ENCODE data around the gene FA2H. TPM values are rescaled to one million over a fixed set of nuclear protein-coding genes. Genes with fewer than 3 reads are reported as not detected.
"Not testable (repeated sequence)": the region's sequence is repeated elsewhere in the genome, so short reads cannot be mapped to it uniquely, and the experiment has no call there.

FA2H gene
- total RNA-seq, 1 donor from 2014 or later, result not detected

GRCh38 chr16:74729783-74730683 lies 44.6 kb downstream of the FA2H start:
- DNase-seq (ENCODE audit: low spot score), result no peak
- intact Hi-C loops (cut with DNase I), result no loop called here

- DNase-seq (ENCODE audit: low spot score), result no peak
- intact Hi-C loops (cut with DNase I), result no loop called here
These were observed 46.7 kb downstream of the FA2H start for GRCh38 chr16:74727903-74728302.

DNA sequence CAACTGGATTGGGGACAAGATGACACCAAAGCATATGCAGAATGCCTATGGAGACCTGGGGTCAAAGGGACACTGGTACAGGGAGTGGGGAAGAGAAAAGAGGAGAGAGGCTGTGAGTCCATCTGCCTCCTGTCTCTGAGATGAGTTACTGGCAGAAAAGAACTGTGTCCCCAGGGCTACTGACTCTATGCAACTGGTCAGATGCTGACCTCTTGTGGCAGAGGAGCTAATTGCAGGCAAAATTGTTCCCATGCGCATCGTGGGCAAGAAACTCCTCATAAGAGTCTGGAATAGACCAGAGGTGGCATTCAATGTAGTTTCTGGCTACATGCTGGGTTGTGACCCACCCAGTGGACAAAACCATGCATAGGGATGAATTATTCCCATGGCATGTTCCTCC lies 47.9 kb downstream of the FA2H start:
- no peak for DNase-seq (ENCODE audit: low spot score)
- intact Hi-C loops (cut with DNase I), result no loop called here

DNA sequence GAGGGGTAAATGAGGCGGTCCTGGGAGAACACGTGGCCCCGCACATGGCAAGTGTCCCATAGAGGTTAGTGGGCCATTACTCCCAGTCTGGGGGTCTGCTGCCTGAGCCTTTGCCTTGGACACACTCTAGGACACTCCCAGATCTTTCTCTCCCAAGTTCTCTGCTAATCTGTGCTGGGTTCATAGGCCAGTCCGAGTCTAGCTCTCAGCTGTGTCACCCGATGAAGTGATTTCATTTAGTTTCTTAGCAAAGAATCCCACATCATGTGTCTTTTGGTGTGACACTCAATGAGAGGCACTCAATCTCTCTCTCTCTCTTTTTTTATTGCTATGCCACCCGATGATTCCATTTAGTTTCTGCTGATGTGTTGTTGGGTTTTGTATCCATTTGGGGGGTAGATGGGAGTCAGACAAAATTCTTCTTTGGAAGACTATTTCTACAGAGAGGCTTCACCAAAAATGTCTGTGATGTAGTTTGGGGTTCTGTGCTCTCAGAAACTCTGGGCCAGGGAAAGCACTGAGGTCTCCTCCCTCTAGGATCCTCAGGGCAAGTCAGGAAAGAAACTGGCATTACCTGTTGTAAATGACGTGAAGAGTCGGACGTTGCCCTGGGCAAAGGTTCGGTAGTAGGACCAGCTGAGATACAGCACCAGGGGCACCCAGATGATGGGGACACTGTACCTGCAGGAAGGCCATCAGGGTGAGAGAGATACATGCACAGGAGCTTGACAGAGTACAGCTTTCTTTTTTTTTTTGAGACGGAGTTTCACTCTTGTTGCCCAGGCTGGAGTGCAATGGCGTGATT lies 48.8 kb downstream of the FA2H start:
- no peak for DNase-seq (ENCODE audit: low spot score)
- intact Hi-C loops (cut with DNase I), result no loop called here

DNA sequence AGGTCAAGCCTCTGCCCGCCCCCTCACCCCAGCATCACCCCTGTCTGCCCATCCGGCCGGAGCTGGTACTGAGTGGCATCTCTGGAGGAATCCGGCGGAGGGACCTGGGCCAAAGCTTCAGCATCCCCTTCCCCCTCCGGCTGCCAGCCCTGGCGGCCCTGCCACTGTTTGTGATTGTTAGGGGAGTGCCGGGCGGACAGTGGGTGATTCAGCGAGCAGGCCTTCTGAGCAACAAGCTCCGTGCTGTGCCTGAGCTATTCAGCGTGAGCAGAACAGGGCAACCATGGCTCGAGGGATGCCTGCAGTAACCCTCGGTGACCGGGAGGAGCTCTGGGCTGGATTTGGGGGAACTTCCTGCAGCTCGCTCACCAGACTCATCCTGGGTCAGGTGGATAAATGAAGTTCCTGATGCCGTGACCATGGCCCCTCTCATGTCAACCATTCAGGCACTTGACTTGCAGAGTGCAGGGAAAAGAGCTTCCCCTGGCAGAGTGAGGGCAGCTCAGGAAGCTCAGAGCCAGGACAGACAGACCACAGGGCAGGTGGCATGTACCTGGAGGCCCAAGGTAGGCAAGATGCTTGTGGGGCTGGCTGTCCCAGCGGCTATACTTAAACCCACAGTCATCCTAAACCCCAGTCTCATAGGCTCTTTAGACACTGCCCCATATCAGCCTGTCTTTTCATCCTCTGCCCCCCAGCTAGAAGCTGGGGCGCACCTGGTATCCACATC lies 49.6 kb downstream of the FA2H start:
- intact Hi-C loops (cut with DNase I), result no loop called here
- DNase-seq (ENCODE audit: low spot score), result no peak

DNA sequence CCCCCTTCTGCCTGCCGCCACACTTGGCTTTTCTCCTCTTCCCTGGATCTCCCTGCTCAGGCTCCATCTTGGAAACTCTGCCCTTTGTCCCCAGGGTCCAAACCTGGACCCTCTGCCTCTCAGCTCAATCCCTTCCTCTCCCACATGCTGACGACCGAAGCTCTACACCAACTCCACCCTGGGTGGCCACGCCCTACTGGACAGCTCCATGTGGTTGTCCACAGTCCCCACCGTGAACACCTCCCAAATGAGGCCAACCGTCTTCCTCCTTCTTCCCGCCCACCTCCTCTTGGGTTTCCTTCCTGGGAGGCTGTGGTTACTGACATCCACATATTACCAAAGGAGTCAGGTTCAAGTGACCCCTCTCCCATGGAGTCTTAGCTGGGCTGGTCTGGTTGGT lies 51.4 kb downstream of the FA2H start:
- DNase-seq (ENCODE audit: low spot score), result no peak
- intact Hi-C loops (cut with DNase I), result no loop called here

GRCh38 chr16:74722156-74722555 lies 52.5 kb downstream of the FA2H start:
- intact Hi-C loops (cut with DNase I); DNase-seq (ENCODE audit: low spot score): not testable (repeated sequence)

DNA sequence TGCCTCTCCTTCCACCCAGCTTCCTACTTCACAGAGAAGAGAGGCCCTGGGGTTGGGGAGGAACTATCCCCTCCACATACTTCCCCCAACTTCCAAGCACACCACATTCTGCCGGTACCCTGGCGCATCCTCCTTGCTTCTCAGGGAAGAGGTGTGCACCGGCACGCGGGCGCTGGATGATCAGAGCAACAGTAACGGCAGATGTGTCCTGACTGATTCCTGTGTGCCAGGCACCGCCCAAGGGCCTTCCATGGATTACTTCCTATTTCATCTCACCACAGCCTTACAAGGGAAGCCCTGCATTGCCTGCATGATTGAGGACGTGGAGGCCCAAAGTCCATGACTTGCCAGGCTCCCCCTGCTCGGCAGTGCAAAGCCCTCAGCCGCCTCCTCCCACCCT lies 52.9 kb downstream of the FA2H start:
- intact Hi-C loops (cut with DNase I), result no loop called here
- DNase-seq (ENCODE audit: low spot score), result no peak

DNA sequence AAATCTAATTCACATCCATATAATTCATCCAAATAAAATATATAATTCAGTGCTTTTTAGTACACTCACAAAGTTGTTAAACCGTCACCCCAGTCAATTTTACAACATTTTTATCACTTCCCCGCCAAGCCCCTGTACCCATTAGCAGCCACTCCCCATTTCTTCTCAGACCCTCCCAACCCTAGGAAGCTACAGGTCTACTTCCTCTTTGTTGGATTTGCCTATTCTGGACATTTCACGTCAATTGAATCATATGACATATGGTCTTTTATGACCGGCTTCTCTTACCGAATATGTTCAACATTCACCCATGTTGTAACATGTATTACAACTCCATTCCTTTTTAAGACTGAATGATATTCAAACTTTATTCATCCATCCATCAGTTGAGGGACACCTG lies 54.0 kb downstream of the FA2H start:
- no peak for DNase-seq (ENCODE audit: low spot score)
- intact Hi-C loops (cut with DNase I), result no loop called here

GRCh38 chr16:74718741-74719610 lies 55.6 kb downstream of the FA2H start:
- no peak for DNase-seq (ENCODE audit: low spot score)
- intact Hi-C loops (cut with DNase I), result loop anchor here (10.0 kb wide), 1 partner anchor 396 kb away; the partner anchor contains the start of gene LDHD

DNA sequence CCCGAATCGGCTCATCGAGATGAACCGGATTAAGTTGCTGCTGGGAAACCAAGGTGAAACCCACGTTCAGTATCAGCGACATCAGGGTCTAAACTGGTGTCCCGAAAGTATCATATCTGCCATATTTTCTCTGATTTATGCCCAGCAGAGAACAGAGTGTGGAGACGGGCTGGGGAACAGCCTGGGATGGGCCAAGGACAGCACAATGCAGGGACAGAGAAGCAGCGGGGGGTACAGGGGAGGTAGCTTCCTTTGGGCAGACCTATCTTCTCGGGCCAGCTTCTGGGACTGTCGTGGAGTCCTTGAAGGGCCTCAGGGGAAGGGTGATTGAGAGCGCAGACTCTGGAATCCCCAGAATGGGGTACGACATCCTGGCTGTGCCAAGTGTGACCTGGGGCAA lies 56.5 kb downstream of the FA2H start:
- no peak for DNase-seq (ENCODE audit: low spot score)
- intact Hi-C loops (cut with DNase I), result loop anchor here (10.0 kb wide), 1 partner anchor 397 kb away; the partner anchor contains the start of gene LDHD

GRCh38 chr16:74717367-74717766 lies 57.3 kb downstream of the FA2H start:
- intact Hi-C loops (cut with DNase I), result loop anchor here (10.0 kb wide), 1 partner anchor 397 kb away; the partner anchor contains the start of gene LDHD
- no peak for DNase-seq (ENCODE audit: low spot score)

- intact Hi-C loops (cut with DNase I), result loop anchor here (10.0 kb wide), 1 partner anchor 398 kb away; the partner anchor contains the start of gene LDHD
These were observed 58.3 kb downstream of the FA2H start for GRCh38 chr16:74716355-74716754.

GRCh38 chr16:74713876-74714275 lies 60.7 kb downstream of the FA2H start:
- DNase-seq (ENCODE audit: low spot score), result no peak
- intact Hi-C loops (cut with DNase I), result loop anchor here (10.0 kb wide), 1 partner anchor 401 kb away; the partner anchor contains the start of gene LDHD

More at GRCh38 chr16:74716355-74716754, 58.3 kb downstream of the FA2H start:
- DNase-seq (ENCODE audit: low spot score), result no peak

DNA sequence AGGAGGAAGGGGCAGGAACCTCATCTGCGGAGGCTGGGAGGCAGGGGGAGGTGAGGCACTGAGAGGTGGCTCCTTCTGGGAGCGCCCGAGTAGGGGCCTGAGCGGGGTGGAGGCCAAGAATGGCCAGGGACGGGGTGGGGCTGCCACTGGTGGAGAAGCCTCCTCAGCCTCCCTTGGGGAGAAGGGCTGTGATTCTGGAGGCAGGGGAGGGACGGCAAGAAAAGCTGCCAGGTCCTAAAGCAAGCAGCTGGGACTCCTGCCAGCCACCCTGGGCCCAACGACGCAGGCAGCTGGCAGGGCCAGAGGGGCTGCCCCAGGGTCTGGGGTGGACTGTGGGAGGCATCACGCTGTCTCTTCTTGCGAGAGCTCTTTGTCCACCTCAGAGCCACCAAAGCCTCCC lies 61.3 kb downstream of the FA2H start:
- DNase-seq (ENCODE audit: low spot score), result no peak
- intact Hi-C loops (cut with DNase I), result loop anchor here (10.0 kb wide), 1 partner anchor 401 kb away; the partner anchor contains the start of gene LDHD

- intact Hi-C loops (cut with DNase I), result loop anchor here (10.0 kb wide), 1 partner anchor 403 kb away; the partner anchor contains the start of gene LDHD
- no peak for DNase-seq (ENCODE audit: low spot score)
These were observed 62.7 kb downstream of the FA2H start for GRCh38 chr16:74711938-74712337.

- intact Hi-C loops (cut with DNase I), result loop anchor here (10.0 kb wide), 1 partner anchor 404 kb away; the partner anchor contains the start of gene LDHD
- no peak for DNase-seq (ENCODE audit: low spot score)
These were observed 64.2 kb downstream of the FA2H start for GRCh38 chr16:74710401-74710800.

DNA sequence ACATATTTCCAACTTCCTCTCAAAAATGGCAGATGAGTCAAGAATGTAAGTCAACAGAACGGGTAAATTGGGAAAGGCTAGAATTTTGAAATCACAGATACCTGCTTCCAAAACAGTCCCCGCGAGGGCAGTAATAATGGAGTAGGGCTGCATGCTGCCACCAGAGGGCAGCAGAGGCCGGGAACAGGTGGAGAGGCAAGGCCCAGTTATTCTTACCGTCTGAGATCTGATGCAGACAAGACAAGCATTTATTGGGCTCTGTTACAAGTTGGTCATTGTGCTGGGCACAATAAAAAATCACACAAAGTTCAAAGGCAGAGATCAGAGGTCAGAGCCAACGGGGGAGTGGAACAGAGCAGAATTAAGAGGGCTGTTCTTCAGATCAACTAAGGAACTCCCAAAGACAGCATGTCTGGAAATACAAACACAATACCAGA lies 65.2 kb downstream of the FA2H start:
- peak; percentile 88 for DNase-seq (ENCODE audit: low spot score)
- intact Hi-C loops (cut with DNase I), result loop anchor here (1.0 to 2.0 kb wide), 2 partner anchors 8 to 153 kb away; no protein-coding TSS in a partner anchor

All from cardiac septum (tissue), 1 donor.